Kidney (tissue), 14 donors: Measurements from ENCODE around the gene CELF4. TPM values are rescaled to one million over a fixed set of nuclear protein-coding genes. Genes with fewer than 3 reads are reported as not detected.
A peak's percentile ranks its signal among the peaks of the same experiment; 100 is the strongest.

Experiments used
- DNase-seq, 5 donors: peaks; one replicate each; pipeline ENCODE4 v3.0.0-alpha.2; 2013 to 2020
- FAIRE-seq: peaks from 2 replicates; lab custom pipeline; 2012; peaks lifted over from hg19 to GRCh38; lab: Jason Lieb, UNC
- H3K27ac ChIP-seq, 2 donors: one replicate each; pipeline ENCODE4 v1.7.0; 2013; ENCODE audit warnings: low read depth in 2 of 2, low read length in 2 of 2, inconsistent platforms in 1 of 2
- H3K27me3 ChIP-seq: one replicate; pipeline ENCODE4 v1.7.1; 2013; ENCODE audit warnings: low read length, inconsistent platforms; ENCODE audit not compliant: control insufficient read depth, insufficient read depth
- H3K36me3 ChIP-seq, 3 donors: one replicate each; pipeline versions ENCODE4 v1.7.0 to v1.7.1; 2013; ENCODE audit warnings: low read length in 3 of 3, control low read depth in 1 of 3, inconsistent platforms in 1 of 3; ENCODE audit not compliant: insufficient read depth in 3 of 3, control insufficient read depth in 2 of 3
- H3K4me1 ChIP-seq, 3 donors: one replicate each; pipeline versions ENCODE4 v1.7.0 to v1.7.1; 2013; ENCODE audit warnings: low read length in 3 of 3, inconsistent platforms in 1 of 3, low read depth in 1 of 3; ENCODE audit not compliant: control insufficient read depth in 2 of 3, insufficient read depth in 2 of 3
- H3K4me3 ChIP-seq, 3 donors: one replicate each; pipeline versions ENCODE4 v1.7.0 to v1.8.1; 2013; ENCODE audit warnings: low read length in 3 of 3, control low read depth in 1 of 3, inconsistent platforms in 1 of 3
- H3K9ac ChIP-seq, 3 donors: one replicate each; pipeline versions ENCODE4 v1.7.0 to v1.7.1; 2013; ENCODE audit warnings: low read length in 3 of 3, control low read depth in 1 of 3, inconsistent platforms in 1 of 3
- H3K9me3 ChIP-seq, 3 donors: one replicate each; pipeline versions ENCODE4 v1.7.0 to v1.7.1; 2013; ENCODE audit warnings: low read length in 3 of 3, control low read depth in 1 of 3, inconsistent platforms in 1 of 3; ENCODE audit not compliant: control insufficient read depth in 2 of 3, insufficient read depth in 1 of 3
- CTCF ChIP-seq: IDR thresholded peaks from 3 replicates; pipeline ENCODE4 v1.5.1; 2012; ENCODE audit warnings: mild to moderate bottlenecking, moderate library complexity, borderline replicate concordance; ENCODE audit not compliant: insufficient read depth; ENCODE audit errors: extremely low read depth
- intact Hi-C: fragments of 100-400 bp; cut with DNase I; formaldehyde crosslinking; loops from one replicate; pipeline ENCODE4 v1.11.1; 2022
- polyA plus RNA-seq: library from polyadenylated mRNA; stranded (reverse); fragments of 350-450 nt; fragmentation: Illumina TruSeq; extraction: RNeasy Lipid Tissue Mini Kit (QIAGEN cat#74804); gene quantifications from one replicate; pipeline ENCODE4 v1.2.3, GENCODE V29; 2014; ENCODE audit warnings: low read depth, low replicate concordance; ENCODE audit not compliant: insufficient read depth
- total RNA-seq: library from RNA; stranded (reverse); fragmentation: NEBNext Ultra II Directional; extraction: Animal tissue kit (Norgen Biotek cat#: 25700); gene quantifications from one replicate; pipeline ENCODE4 v1.2.1, GENCODE V29; 2021
- donor health status: control.
- donor health status: control.
- donor health status: control.
- donor health status: control.
- donor health status: control.
- donor health status: DM: yes; HTN: yes; CAD: no.
- donor health status: Normal renal cell carcinoma (clear cell type).

The CELF4 gene
- total and polyA plus RNA-seq, 2 donors from 2014 or later: 0.85 to 1.5 TPM

- intact Hi-C loops: no loop called here
- H3K4me1 ChIP-seq: no peaks in the 10 kb centered on the region
- no peaks in the 10 kb centered on the region for H3K36me3 ChIP-seq
- no peak overlapping the region for H3K9ac ChIP-seq
- FAIRE-seq: no peak
- no peak overlapping the region for H3K4me3 ChIP-seq
- H3K27me3 ChIP-seq: no peaks in the 10 kb centered on the region
- H3K27ac ChIP-seq: no peak overlapping the region
- no peak for DNase-seq
- TF ChIP-seq CTCF: no peak
- no peaks in the 10 kb centered on the region for H3K9me3 ChIP-seq
Observed at GRCh38 chr18:37412333-37412732, 153.3 kb downstream of the CELF4 start.

GRCh38 chr18:37409878-37410277 lies 155.7 kb downstream of the CELF4 start:
- intact Hi-C loops: no loop called here
- H3K4me1 ChIP-seq: no peaks in the 10 kb centered on the region
- no peak overlapping the region for H3K9ac ChIP-seq
- H3K27ac ChIP-seq: no peak overlapping the region
- H3K27me3 ChIP-seq: no peaks in the 10 kb centered on the region
- TF ChIP-seq CTCF: no peak
- H3K4me3 ChIP-seq: no peak overlapping the region
- FAIRE-seq (no peak), DNase-seq (no peak)
- H3K9me3 ChIP-seq: no peaks in the 10 kb centered on the region
- no peaks in the 10 kb centered on the region for H3K36me3 ChIP-seq

- H3K27me3 ChIP-seq: no peaks in the 10 kb centered on the region
- H3K4me3 ChIP-seq: no peak overlapping the region
- H3K36me3 ChIP-seq: no peaks in the 10 kb centered on the region
- TF ChIP-seq CTCF: no peak
- intact Hi-C loops: no loop called here
- peak in 3 of 5 donors; percentile 25 to 58 (median 36) for DNase-seq
- no peak overlapping the region for H3K9ac ChIP-seq
- FAIRE-seq: no peak
- no peaks in the 10 kb centered on the region for H3K4me1 ChIP-seq
- no peak overlapping the region for H3K27ac ChIP-seq
- H3K9me3 ChIP-seq: no peaks in the 10 kb centered on the region
Observed at GRCh38 chr18:37408676-37409265, 156.8 kb downstream of the CELF4 start.

GRCh38 chr18:37407571-37407970 lies 158.0 kb downstream of the CELF4 start:
- Histone ChIP-seq H3K4me3 (no peak overlapping the region), H3K4me1 (no peaks in the 10 kb centered on the region), H3K27ac (no peak overlapping the region), H3K27me3 (no peaks in the 10 kb centered on the region), H3K9ac (no peak overlapping the region), H3K36me3 (no peaks in the 10 kb centered on the region), H3K9me3 (no peaks in the 10 kb centered on the region)
- intact Hi-C loops: no loop called here
- no peak for TF ChIP-seq CTCF
- DNase-seq (no peak), FAIRE-seq (no peak)
